ENCODE results near the gene CLNK.

Gene CLNK

DNA sequence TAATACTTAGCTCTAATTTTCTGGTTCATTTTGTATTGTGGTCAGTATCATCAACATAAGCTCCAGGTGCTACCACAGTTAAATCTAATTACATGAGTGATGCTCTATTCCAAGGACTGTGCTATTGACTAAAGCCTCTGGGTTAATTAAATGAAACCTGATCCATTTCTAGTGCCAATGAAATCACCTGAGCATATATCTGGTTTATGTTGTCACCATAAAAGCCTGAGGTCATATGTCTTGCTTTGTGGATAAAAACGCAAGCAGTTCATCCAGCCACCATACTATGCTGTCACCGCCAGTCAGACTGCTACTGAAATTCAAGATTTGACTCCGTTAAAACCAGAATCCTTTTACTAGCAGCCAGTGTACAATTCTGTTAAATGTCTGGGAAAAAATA lies 163.1 kb downstream of the CLNK start:
- DNase-seq (ENCODE audit: low read depth) = no peak

DNA sequence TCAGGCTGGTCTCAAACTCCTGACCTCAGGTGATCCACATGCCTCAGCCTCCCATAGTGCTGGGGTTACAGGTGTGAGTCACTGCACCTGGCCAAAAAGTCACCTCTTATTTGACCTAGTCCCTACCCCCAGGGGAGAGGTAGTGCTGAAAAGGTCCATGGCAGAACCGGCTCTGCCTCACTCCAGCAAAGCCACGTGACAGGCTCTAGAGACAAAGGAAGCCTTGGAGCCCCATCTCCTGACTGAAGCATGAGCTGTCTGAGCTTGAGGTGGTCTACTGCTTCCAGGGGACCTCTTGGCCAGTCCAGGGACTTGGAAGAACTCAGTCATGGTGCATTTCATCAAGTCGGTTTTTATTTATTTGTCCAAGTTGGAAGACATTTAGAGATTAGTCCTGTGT lies 174.8 kb downstream of the CLNK start:
- no peak for DNase-seq (ENCODE audit: low read depth)

DNA sequence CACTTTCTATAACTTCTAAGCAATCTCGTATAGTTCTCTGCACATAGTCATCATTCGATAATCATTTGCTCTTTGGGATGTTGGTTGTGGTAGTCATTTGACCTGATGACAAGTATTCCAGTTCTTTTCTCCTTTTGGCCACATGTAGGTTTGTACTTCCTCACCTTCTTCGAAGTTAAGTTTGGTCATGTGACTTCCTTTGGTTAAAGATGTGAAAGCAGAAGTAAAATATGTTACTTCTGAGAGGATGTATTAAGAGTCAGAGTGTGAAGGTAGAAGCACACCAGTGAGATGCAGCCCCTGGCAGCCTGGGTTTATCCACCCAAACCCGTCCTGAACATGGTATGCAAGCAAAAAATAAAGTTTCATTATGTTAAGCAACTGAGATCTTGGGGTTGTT lies 178.5 kb downstream of the CLNK start:
- no peak for DNase-seq (ENCODE audit: low read depth)

DNA sequence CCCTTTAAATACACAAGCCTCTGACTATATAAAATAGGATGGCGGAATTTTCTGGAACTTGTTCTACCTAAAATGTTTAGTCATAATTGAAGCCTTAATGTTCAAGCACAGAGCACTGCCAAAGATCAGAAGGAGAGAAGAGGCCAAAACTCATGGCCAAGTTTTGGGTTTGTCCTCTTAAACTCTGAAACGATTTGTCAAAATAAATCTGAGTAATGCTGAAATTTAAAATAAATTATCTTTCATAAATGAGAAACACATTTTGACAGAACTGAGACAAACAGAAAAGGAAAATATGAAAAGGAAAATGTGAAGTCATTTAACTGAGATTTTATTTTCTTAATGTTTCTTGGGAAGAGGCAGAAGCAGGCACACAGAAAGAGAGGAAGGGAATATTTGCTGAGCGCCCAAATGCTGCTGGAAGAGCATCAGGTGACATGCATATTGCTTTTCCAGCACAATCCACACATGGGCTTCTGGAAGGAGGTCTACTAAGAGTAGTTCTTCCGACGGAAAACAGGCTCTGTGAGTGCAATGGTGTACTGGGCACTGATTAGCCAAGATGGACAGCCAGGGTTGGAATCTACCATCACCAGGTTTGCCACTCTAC lies 179.9 kb downstream of the CLNK start:
- no peak for DNase-seq (ENCODE audit: low read depth)

DNA sequence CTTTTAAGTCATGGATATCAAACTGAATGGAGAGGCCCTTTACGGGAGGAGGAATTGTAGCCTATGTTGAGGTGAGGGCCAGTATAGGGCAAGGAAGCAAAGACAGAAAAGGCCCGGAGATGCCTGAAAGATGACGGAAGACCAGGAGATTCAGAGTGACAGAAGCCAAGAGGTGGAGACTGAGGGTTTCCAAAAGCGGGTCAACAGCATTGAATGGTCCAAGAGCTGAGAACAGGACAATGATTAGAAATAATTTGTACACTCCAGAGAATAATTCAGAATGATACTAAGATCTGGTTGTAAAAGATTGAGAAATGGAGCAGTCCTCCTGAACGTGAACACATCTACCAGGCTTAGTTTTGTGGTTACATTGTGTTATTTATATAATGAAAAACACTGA lies 181.9 kb downstream of the CLNK start:
- no peak for DNase-seq (ENCODE audit: low read depth)

DNA sequence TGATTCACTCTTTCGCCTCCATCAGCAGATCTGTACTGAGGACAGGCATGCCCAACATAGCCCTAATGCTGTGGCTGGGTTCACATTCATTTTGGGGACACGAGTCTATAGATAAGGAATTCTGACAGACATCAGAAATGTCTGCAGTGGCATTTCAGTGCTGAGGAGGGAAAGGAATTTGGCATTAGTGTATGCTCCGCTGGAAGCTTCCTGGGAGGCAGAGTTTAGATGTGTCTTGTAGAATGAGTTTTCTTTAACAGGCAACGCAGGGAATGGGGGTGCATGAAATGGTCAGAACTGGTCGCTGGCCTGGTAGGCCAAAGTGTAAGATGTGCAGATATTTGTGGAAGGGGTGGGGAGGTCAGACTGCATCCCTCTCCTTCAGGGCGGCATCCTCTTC lies 183.8 kb downstream of the CLNK start:
- no peak for DNase-seq (ENCODE audit: low read depth)

DNA sequence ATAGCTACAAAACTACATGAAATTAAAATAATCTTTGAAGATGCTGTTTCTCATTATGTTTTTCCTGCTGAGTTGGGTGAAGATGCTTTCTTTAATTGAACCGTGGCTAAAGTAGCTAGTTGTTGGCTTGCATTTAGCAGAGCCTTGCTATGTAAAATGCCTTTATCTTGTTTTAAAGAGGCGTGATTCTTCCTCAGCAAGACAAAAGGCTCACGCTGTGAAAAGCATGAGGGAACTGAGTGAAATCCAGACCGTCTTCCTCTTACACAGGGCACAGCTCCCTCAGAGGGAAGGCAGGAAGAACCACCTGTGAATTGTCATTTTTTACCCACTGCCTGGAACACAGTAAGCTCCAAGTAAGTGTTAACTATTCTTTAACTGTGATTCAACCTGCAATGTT lies 188.4 kb downstream of the CLNK start:
- no peak for DNase-seq (ENCODE audit: low read depth)

DNA sequence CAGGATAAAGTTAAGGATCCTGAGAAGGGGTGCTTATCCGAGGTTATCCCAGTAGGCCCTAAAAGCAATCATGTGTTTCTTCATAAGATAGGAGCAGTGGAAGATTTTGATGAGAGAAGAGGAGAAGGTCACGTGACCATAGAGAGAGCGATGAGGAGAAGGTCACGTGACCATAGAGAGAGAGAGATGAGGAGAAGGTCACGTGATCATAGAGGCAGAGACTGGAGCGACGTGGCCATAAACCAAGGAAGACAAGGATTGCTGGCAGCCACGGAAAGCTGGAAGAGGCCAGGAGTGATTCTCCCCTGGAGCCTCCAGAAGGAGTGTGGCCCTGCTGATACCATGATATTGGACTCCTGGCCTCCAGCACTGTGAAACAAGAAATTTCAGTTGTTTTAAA lies 188.9 kb downstream of the CLNK start:
- DNase-seq (ENCODE audit: low read depth) = no peak

DNA sequence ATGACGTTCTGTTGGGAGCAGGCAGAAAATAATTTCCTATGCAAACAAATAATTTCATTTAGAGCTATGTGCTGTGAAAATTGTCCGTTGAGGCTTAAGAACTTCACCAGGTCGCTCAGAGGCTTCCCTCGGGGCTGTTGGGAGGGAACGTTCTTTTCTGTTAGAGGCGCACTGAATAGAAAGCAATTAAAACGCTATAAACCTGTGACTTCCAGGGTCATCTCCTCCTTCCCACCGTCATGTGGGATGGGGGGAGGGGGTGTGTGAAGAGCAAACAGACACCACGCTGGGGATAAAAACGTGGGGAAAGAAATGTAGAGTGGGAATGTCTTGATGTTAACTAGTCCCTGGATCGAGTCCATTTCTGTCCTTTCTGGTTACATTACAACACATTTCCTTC lies 192.1 kb downstream of the CLNK start:
- no peak for DNase-seq (ENCODE audit: low read depth)

DNA sequence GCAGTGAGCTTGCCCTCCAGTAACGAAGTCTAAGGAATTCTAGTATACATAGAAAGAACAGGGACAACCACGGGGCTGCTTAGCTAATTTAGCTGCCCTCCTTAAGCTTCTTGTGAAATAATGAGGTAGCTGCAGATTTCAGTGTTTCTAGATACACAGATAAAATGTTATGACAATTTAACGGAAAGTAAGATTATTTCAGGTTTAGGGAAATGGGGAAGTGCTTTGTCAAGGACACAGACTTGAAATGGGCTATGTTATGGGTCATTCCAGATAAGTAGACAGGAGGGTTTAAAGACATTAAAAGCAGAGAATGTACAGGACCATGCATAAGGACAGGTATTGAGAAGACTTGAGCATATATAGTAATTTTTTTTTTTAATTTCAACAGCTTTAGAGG lies 193.2 kb downstream of the CLNK start:
- no peak for DNase-seq (ENCODE audit: low read depth)

DNA sequence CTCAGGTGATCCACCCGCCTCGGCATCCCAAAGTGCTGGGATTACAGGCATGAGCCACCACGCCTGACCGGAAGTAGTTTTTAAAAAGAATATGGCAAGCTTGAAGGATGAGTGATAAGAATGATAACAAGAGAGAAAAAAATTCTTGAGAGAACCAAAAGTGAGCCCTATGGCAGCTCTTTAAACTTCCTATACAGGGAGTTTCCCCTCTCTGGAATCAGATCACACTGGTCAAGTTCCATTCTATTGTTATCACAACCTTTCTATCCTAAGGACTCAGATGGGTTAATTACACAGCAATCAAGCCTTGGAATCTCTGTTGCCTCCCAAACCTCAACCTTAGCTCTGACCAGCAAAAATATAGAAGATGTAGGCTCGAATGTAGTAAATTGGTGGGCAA lies 193.6 kb downstream of the CLNK start:
- no peak for DNase-seq (ENCODE audit: low read depth)

DNA sequence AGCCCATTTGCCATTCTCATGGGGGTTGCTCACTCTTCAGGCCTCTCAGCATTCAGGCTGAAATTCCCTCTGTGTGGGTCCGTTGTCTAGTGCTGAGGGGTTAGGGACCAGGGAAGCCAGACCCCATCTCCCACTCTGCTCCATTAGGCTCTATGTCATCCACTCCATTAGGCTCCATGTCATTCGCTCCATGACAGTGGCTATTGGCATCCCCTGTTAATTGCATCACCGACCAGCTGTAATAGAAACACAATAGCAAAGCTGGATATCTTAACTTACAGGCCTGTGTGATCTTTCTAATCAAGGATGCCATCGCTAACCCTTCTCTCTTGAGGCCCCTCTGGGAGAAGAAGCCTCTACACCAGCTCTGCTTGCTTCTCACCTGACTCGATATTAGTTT lies 201.7 kb downstream of the CLNK start:
- DNase-seq (ENCODE audit: low read depth) = no peak

DNA sequence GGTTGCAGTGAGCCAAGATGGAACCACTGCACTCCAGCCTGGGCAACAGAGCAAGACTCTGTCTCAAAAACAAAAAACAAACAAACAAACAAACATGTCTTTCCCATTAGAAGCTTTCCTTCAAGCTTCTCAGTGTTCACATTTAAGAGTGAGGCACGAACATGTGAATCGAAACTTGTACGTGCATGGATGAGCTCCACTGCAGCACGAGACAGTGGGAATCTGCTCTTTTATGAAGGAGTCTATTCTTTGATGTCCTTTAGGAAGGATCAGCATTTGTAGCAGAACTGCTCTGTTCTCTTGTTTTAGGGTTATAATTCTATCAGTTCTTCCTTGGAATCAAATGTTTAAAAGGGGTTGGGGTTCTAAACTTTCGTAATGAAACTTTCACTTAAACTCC lies 204.0 kb downstream of the CLNK start:
- DNase-seq (ENCODE audit: low read depth) = no peak

DNA sequence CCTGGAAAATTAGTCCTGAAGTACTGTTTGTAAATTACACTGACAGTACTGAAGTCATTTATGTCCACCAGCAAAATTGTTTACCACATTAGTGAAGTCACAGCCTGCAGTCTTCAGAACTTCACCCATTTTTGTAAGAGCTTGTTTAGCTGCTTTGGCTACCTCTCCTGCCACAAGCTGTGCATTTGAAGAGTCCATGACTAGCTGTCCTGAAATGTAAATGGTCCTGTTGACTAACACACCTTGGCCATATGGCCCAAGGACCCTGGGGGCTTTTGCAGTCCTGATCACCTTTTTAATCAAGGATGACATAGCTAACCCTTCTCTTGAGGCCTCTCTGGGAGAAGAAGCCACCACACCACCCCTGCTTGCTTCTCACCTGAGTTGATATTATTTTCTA lies 205.9 kb downstream of the CLNK start:
- DNase-seq (ENCODE audit: low read depth) = no peak

DNA sequence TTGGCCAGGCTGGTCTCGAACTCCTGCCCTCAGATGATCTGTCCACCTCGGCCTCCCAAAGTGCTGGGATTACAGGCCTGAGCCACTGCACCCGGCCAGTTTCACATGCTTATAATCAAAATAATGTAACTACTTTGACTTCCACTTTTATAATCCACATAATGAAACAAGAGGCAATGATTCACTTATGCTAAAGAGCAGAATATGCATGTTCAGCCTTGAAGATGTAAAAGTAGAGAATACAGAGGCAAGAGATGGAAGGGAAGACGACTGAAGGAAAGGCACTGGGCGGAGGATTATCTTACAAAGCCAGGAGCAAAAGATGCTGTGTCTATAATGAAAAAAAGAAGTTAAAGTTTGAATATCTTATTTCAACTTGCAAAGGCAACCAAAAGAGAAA lies 214.1 kb downstream of the CLNK start:
- DNase-seq (ENCODE audit: low read depth) = no peak

DNA sequence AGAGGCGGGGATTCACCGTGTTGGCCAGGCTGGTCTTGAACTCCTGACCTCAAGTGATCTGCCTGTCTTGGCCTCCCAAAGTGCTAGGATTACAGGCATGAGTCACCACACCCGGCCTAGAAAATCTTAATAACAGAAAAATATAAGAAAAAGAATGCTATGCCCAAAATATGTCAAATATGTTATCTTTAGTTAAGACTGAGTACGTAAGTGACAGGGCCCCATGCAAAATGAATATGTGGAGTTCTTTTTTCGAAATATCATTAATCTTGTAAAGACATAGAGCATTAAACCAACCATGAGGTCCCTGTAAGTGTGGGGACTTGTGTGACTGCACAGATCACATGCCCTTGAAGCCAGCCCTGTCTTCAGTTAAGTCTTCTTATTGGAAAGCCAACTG lies 218.4 kb downstream of the CLNK start:
- DNase-seq (ENCODE audit: low read depth) = no peak

DNA sequence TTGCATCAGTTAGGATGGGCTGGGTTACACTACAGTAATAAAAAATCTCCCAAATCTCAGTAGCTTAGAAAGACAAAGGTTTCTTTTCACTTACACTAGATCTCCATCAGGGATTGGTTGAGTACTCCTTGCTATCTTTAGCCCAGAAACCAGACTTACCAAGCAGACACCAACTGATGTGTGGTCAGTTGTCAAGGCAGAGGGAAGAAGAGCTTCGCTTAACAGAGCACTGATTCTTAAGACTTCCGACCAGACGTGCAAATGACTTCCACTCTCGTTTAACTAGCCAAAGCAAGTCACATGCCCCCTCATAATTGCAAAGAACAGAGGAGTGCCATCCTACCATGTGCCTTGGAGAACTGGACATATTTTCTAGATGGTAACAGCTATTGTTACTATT lies 221.7 kb downstream of the CLNK start:
- DNase-seq (ENCODE audit: low read depth) = no peak

DNA sequence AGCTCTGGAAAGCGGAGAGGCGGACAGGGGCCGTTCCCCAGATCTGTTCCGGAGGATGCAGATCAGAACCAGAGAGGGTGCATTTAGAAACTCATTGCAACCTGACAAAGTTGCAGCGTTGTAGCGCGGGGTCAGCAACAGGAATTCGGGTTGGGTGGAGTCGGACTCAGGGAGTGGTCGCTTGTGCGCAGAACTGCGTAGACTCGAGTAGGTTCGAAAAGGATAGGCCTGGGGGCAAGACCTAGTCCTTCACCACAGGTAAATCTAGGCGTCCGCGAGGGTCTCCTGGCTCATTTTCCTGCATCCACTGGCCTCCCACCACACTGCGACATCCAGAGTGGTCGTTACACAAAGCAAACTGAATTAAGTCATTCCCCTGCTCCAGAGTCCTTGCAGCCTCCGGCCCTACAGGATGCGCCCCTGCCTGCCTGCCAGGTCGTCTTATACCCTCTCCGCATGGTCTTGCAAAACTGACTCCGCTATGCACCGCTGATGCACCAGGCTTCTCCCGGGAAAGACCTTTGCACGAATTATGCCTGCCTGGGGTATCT lies 222.6 kb downstream of the CLNK start:
- DNase-seq (ENCODE audit: low read depth) = no peak

DNA sequence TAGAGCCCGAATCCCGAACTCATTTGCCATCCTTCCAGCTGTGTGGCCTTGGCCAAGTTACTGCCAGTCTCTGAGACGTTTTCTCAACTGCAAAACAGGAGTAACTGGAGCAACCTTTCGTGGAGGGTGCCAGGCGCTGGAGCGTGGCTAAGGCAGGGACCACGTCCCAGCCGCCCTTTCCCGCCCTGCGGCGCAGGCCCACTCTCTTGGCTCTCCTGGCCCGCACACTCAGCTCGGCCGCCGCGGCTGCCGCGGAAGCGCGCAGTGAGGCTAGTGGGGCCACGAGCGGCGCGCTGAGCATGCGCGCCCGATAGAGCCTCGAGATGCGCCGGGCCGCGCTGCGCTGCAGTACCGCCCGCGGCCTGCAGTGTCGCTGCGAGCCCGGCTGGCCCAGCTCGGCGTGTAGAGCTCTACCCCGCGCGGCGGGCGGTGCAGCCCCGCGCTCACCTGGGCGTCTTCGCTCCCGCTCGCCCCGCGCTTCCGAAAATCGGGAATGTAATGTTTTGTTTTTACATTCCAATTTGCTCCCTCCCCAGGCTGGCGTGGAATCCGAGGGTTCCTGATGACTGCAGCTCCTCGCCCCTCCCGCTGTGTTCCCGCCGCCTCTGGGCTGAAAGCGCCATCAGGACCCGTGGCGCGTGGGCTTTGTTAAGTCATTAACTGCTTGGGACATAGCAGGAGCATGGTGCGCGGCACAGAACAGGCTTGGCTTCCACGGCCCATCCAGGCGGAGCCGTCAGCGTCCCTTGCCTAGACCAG lies 223.3 kb downstream of the CLNK start:
- DNase-seq (ENCODE audit: low read depth) = peak; percentile 67

DNA sequence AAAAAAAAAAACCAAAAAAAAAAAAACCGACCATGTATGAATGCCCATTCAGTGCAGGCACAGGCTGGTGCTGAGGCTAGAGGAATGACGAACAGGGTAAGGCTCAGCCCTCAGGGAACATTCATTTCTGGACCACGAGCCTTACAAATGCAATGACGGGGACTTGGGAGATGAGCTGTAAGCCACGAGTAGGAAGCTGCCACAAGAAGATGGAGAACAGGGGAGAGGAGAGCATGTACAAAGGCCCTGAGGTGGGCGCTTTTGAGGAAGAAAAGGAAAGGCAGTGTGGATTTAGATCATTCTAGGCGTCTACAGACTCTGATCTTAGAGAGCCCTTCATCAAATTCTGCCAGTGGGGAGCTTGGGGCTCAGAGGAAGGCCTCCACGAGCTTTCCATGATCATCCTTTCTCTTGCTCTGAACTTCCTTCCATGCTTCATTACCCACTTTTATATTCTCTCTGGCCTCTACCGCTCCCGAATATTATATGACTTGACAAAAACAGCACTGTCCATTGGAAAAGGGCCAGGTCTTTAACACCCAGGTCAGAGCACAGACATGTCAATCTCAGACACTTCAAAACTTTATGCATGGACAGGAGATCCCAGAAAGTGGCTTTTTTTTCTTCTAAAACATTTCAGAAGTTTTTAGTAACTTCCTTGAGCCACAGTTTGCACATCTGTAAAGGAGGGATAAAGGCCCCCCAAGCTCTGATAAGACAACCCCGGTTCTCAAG lies 224.1 kb downstream of the CLNK start:
- DNase-seq (ENCODE audit: low read depth) = no peak

DNA sequence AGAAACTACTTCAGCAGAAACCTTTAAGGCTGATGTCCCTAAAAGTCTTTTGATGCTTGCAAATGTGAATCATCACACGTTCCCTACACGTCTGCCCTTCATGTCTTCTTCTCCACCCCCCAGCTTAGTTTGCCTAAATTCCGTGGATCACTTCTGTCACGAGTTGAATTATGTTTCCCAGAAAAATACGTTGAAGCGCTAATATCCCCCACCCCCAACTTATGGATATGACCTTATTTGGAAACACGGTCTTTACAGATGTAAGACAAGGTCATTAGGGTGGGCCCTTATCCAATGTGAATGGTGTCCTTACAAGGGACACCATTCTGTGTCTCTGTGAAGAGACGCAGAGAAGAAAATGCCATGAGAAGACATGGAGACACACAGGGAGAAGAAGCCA lies 225.3 kb downstream of the CLNK start:
- DNase-seq (ENCODE audit: low read depth) = no peak

DNA sequence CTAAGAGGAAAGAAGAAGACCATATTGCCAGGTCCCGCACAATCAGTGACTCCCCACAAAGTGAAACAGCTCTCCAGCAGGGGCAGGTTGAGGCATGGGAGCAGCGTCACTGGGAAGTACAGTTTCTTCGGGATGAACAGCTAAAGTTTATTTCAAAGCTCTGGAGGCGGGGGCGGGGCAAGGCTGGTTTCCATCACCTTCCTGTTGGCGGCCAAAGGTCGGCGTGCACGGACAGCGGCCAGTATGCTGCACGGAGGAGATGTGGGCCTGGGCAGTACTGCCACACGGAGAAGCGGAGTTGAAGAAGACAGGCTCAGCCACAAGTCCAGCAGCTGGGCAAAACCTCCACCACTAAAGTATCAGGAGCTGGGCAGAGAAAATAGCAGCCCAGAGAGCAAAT lies 226.4 kb downstream of the CLNK start:
- no peak for DNase-seq (ENCODE audit: low read depth)

DNA sequence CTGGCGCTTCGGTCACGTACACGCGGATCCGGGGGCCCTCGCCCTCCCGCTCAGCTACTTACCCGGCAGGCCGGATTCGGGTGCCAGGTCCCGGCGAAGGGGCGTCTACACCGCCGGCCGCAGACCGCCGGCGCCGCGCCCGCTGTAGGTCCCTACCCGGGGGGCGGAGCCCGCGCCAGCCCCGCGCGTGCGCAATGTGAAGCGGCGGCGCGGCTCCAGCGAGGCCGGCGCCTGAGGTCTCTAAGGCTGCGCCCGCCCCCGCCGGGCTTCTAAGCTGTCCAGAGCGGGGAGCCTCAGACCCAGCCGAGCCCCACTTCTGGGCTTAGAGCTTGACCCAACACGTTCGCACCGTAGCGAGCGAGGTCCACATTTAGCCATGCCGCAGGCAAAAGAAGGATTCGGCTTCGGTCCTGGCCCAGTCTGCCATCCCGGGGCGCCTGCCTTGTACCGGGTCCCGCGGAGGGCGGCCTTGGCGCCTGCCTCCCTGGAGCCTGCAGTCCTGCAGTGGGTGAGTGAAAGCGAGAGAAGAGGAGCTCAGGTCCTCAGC lies 227.2 kb downstream of the CLNK start, which contains the start of gene ZNF518B:
Gene ZNF518B, minus strand, starts transcription at position 172 of the 547 bp plus-strand sequence. CDS start 11,098 bp downstream, outside the sequence.
- DNase-seq (ENCODE audit: low read depth) = peak; percentile 71

All from stimulated activated CD8-positive, alpha-beta memory T cell treated with anti-CD3 and anti-CD28 coated beads, Interleukin-12 subunit alpha, Interleukin-12 subunit beta, amount 100 ng/mL, for 4 hours (primary cell).